HEK293T (cell line): Measurements from ENCODE around the gene POLR3F.
A peak's percentile ranks its signal among the peaks of the same experiment; 100 is the strongest.

Experiments used
- CTCF ChIA-PET: fragments of 350-600 bp; formaldehyde crosslinking; extraction: SDS; loops from one replicate; lab custom pipeline; 2021; ENCODE audit warnings: antibody characterized with exemption, inconsistent platforms; lab: Yijun Ruan, JAX
- POLR2A ChIA-PET: fragments of 350-600 bp; formaldehyde crosslinking; extraction: SDS; loops from one replicate; lab custom pipeline; 2020; ENCODE audit warnings: antibody characterized with exemption, inconsistent platforms; lab: Yijun Ruan, JAX
- DNase-seq: peaks from one replicate; pipeline ENCODE4 v3.0.0; 2012; ENCODE audit warnings: mixed read lengths; ENCODE audit errors: extremely low spot score
- ARNT ChIP-seq: fragments of 450-650 bp; IDR thresholded peaks from 2 replicates; pipeline ENCODE4 v1.6.1; 2017; ENCODE audit warnings: mild to moderate bottlenecking
- BHLHE40 ChIP-seq: fragments of 450-650 bp; IDR thresholded peaks from 2 replicates; pipeline ENCODE4 v1.6.1; 2016; ENCODE audit warnings: mild to moderate bottlenecking, moderate library complexity, borderline replicate concordance
- CTBP1 ChIP-seq: fragments of 450-650 bp; IDR thresholded peaks from 2 replicates; pipeline ENCODE4 v1.6.1; 2016; ENCODE audit warnings: borderline replicate concordance
- ELF4 ChIP-seq: fragments of 450-650 bp; IDR thresholded peaks from 2 replicates; pipeline ENCODE4 v1.6.1; 2017; ENCODE audit warnings: antibody characterized with exemption
- FOXA1 ChIP-seq: fragments of 450-650 bp; IDR thresholded peaks from 2 replicates; pipeline ENCODE4 v1.6.1; 2016; ENCODE audit warnings: mild to moderate bottlenecking
- FOXK2 ChIP-seq: fragments of 450-650 bp; IDR thresholded peaks from 2 replicates; pipeline ENCODE4 v1.6.1; 2016; ENCODE audit warnings: mild to moderate bottlenecking
- FOXM1 ChIP-seq: fragments of 450-650 bp; IDR thresholded peaks from 2 replicates; pipeline ENCODE4 v1.6.1; 2017; ENCODE audit warnings: mild to moderate bottlenecking, borderline replicate concordance
- HDGF ChIP-seq: fragments of 450-650 bp; IDR thresholded peaks from 2 replicates; pipeline ENCODE4 v1.6.1; 2017; ENCODE audit warnings: antibody characterized with exemption, borderline replicate concordance
- L3MBTL2 ChIP-seq: fragments of 450-650 bp; conservative IDR thresholded peaks from 2 replicates; pipeline ENCODE4 v1.6.1; 2016; ENCODE audit warnings: mild to moderate bottlenecking
- LEF1 ChIP-seq: fragments of 450-650 bp; IDR thresholded peaks from 2 replicates; pipeline ENCODE4 v1.6.1; 2017; ENCODE audit warnings: mild to moderate bottlenecking, borderline replicate concordance
- NFRKB ChIP-seq: fragments of 450-650 bp; IDR thresholded peaks from 2 replicates; pipeline ENCODE4 v1.6.1; 2016; ENCODE audit warnings: mild to moderate bottlenecking, moderate library complexity
- SP1 ChIP-seq: fragments of 450-650 bp; IDR thresholded peaks from 2 replicates; pipeline ENCODE4 v1.6.1; 2017
- SUZ12 ChIP-seq: fragments of 450-650 bp; IDR thresholded peaks from 2 replicates; pipeline ENCODE4 v1.6.1; 2016; ENCODE audit warnings: mild to moderate bottlenecking
- TARDBP ChIP-seq: fragments of 450-650 bp; IDR thresholded peaks from 2 replicates; pipeline ENCODE4 v1.6.1; 2016
- ZNF384 ChIP-seq: fragments of 450-650 bp; IDR thresholded peaks from 2 replicates; pipeline ENCODE4 v1.6.1; 2016
- TF ChIP-seq, protein P1 (sequence below): fragments of 450-650 bp; IDR thresholded peaks from 2 replicates; pipeline ENCODE4 v1.6.1; 2016

The POLR3F gene

DNA sequence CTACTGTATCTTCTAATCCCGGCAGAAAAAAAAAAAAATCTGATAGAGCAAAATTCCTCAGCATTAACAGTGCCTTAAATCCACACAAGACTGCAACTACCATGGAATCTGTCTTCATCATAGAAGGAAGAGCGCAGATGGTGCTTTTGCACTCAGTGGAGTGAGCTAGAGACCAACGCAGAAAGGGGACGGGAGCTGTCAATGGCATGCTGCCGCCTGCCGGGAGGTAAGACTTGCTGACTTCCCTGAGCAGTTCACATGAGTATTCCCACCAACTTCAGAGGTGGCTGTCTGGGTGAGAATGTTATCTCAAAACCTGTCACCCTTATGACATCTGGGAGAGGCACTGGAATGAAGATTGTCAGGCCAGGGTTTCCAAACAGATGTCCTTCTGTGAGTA, 36.0 kb upstream of the POLR3F start:
- CTCF ChIA-PET = interaction anchor here (0.6 kb wide), 1 partner anchor 333 kb away, joined by 6 read pairs; no protein-coding TSS in a partner anchor
- POLR2A ChIA-PET = interaction anchor here (1.9 kb wide), 1 partner anchor 76 kb away, joined by 8 read pairs; the partner anchor contains the start of gene SEC23B
- no peak for TF ChIP-seq CTBP1
- TF ChIP-seq, protein P1, sequence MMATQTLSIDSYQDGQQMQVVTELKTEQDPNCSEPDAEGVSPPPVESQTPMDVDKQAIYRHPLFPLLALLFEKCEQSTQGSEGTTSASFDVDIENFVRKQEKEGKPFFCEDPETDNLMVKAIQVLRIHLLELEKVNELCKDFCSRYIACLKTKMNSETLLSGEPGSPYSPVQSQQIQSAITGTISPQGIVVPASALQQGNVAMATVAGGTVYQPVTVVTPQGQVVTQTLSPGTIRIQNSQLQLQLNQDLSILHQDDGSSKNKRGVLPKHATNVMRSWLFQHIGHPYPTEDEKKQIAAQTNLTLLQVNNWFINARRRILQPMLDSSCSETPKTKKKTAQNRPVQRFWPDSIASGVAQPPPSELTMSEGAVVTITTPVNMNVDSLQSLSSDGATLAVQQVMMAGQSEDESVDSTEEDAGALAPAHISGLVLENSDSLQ = 0 out of 2 replicates have a peak, but pooled peaks have one; percentile 3
- DNase-seq = peak; percentile 49

DNA sequence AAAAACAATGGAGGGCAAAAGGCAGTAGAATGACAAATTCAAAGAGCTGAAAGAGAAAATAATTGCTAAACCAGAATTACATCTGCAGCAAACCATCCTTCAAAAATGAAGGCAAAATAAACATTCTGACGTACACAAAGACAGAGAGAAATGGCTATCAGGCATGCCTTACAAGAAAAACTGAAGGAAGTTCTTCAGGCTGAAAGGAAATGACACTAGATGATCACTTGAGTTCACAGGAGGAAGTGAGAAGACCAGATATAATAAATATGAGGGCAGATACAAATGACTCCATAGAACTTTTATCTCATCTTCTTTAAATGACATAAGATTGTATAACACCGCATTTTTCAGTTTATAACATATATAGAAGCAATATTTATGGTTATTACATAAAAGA, 30.3 kb upstream of the POLR3F start:
- ChIA-PET CTCF (no interaction called here), POLR2A (no interaction called here)
- DNase-seq = no peak
- TF ChIP-seq SP1 = no peak
- no peak for TF ChIP-seq FOXK2
- no peak for TF ChIP-seq TARDBP
- no peak for TF ChIP-seq LEF1

DNA sequence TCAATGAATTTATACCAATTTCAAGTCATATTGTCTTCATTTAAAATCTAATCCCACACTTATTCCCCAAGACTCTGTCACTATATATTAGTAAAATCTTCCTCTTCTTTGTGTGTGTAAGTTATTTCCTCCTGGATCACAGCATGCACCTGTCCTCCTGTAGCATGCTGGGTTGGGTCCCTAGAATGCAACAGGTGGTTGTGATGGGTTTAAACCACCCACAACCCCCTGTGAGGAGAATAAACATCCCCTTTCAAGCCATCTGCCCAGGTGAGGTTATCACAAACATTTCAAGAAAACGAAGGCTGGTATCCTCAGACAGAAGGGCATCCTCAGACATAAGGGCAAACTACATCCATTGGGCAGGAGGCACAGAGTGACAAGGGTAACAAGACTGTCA, 26.8 kb upstream of the POLR3F start:
- POLR2A ChIA-PET = no interaction called here
- CTCF ChIA-PET = no interaction called here

DNA sequence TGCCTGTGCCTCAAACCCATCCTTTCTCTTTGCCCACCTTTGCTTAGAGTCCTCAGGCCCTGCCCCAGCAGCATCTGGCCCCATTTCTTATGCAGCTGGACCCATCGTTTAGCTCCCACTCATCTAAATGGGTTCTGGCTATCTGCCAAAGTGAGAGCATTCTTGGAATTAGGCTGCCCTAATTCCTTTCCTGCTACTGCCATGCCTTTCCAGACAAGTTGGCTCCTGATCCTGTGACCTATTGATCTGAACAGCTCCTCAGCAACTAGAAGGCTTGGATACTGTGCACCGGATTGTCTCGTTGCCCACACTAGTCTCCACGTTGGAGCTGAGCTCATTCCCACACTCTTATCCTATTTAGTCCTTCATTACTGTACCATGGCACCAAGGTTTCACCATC, 23.3 kb upstream of the POLR3F start:
- no peak for DNase-seq
- POLR2A ChIA-PET = no interaction called here
- TF ChIP-seq SP1 = no peak
- TF ChIP-seq NFRKB = no peak
- no peak for TF ChIP-seq L3MBTL2
- TF ChIP-seq FOXM1 = no peak
- no peak for TF ChIP-seq ELF4
- no peak for TF ChIP-seq HDGF
- no peak for TF ChIP-seq LEF1
- TF ChIP-seq ZNF384 = no peak
- TF ChIP-seq CTBP1 = no peak
- CTCF ChIA-PET = no interaction called here

More for the DNA sequence above, 26.8 kb upstream of the POLR3F start:
- TF ChIP-seq CTBP1 (no peak), TARDBP (no peak), SP1 (no peak), LEF1 (no peak), NFRKB (no peak), ARNT (no peak), ELF4 (no peak), FOXA1 (no peak), HDGF (no peak), FOXK2 (no peak), SUZ12 (no peak), ZNF384 (no peak), FOXM1 (no peak), L3MBTL2 (no peak), BHLHE40 (no peak)
- TF ChIP-seq, protein P1 = no peak
- no peak for DNase-seq

DNA sequence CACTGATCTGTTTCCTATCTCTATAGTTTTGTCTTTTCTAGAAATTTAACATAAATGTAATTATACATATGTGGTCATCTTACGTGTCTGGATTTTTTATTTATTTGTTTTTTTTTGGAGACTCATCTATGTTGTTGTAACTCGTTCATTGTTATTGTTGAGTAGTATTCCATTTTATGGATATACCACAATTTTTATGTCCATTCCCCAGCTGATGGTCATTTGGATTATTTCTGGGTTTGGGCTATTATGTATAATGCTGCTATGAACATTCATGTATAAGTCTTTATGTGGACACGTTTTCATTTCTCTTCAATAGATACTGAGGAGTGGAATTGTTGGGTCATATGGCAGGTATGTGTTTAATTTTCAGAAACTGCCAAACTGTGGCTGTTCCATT, 10.6 kb upstream of the POLR3F start:
- ChIA-PET POLR2A (no interaction called here), CTCF (no interaction called here)
- DNase-seq = no peak
- TF ChIP-seq SP1 (no peak), SUZ12 (no peak), FOXM1 (no peak), LEF1 (no peak), TARDBP (no peak), BHLHE40 (no peak), FOXA1 (no peak), FOXK2 (no peak), ELF4 (no peak), ARNT (no peak)
- TF ChIP-seq, protein P1 = no peak

DNA sequence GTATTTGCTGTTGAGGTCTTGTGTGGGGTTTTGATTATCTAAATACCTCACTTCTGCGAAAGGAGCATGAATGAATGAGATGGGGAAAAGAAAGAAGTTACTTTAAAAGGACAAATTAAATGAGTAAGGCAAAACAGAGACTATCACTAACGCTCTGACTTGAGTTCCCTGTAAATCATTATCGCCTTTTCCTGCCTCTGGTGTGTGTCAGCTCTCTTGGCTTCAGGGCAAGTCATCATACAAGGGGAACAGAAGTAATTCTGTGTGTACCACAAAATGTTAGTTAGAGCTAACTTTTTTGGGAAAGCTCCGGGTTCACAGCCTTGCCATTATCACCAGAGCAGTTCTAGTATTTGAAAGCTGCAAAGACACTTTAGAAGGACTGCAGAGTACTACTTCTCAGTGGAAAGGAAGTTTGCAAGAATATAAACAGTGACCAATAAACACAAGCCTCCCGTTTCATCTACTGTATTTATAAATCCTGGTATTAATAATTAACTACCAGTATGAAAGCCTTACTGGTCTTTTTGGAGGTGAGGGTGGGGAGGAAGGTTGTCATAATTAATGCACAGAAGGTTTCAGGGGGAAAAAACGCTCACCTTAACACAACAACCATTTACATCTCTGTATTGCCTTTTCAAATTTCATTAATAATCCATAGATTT, 1.5 kb upstream of the POLR3F start:
- ChIA-PET CTCF (no interaction called here), POLR2A (interaction anchor here (2.4 to 5.0 kb wide), 2 partner anchors 31 to 42 kb away, joined by 24 to 27 read pairs; partner anchors contain the start of genes RBBP9 and SEC23B)
- TF ChIP-seq LEF1 (no peak), L3MBTL2 (no peak), HDGF (no peak), FOXA1 (no peak), NFRKB (no peak), CTBP1 (no peak), ARNT (no peak), SP1 (no peak), TARDBP (no peak), BHLHE40 (no peak), SUZ12 (no peak)
- TF ChIP-seq, protein P1 = no peak
- no peak for DNase-seq
